Loucy (cell line): Measurements from ENCODE around the gene PARP3.

ENCODE experiments used
- H2AFZ ChIP-seq: fragments of 200-600 bp; sonication (generic); 2 replicates; pipeline ENCODE4 v1.6.0; 2016; ENCODE audit warnings: antibody characterized with exemption, mild to moderate bottlenecking, low read length, moderate library complexity
- H3F3A ChIP-seq: fragments of 200-600 bp; 2 replicates; pipeline ENCODE4 v1.6.0; 2016; ENCODE audit warnings: antibody characterized with exemption, low read depth, mild to moderate bottlenecking
- H3K27me3 ChIP-seq: fragments of 200-600 bp; sonication (generic); 2 replicates; pipeline ENCODE4 v1.6.1; 2014; ENCODE audit warnings: low read length, mild to moderate bottlenecking; ENCODE audit not compliant: insufficient read depth, poor library complexity, severe bottlenecking
- H3K36me3 ChIP-seq: fragments of 200-600 bp; sonication (generic); 2 replicates; pipeline ENCODE4 v1.6.1; 2016; ENCODE audit warnings: low read length; ENCODE audit not compliant: insufficient read depth
- H3K4me1 ChIP-seq: fragments of 200-600 bp; sonication (generic); 2 replicates; pipeline ENCODE4 v1.5.1; 2014; ENCODE audit warnings: low read length, mild to moderate bottlenecking; ENCODE audit not compliant: insufficient read depth, poor library complexity, severe bottlenecking
- H3K4me2 ChIP-seq: fragments of 200-600 bp; sonication (generic); 2 replicates; pipeline ENCODE4 v1.6.0; 2014; ENCODE audit warnings: antibody characterized with exemption, low read length, low read depth, mild to moderate bottlenecking; ENCODE audit not compliant: poor library complexity, severe bottlenecking
- H3K4me3 ChIP-seq: fragments of 200-600 bp; sonication (generic); 2 replicates; pipeline ENCODE4 v1.5.1; 2014; ENCODE audit warnings: low read length, mild to moderate bottlenecking, mixed read lengths; ENCODE audit not compliant: poor library complexity, severe bottlenecking
- H3K79me2 ChIP-seq: fragments of 200-600 bp; sonication (generic); 2 replicates; pipeline ENCODE4 v1.6.1; 2014; ENCODE audit warnings: low read length; ENCODE audit not compliant: insufficient read depth
- H3K9ac ChIP-seq: fragments of 200-600 bp; sonication (generic); 2 replicates; pipeline ENCODE4 v1.6.0; 2014; ENCODE audit warnings: mild to moderate bottlenecking, low read depth, low read length, moderate library complexity; ENCODE audit not compliant: poor library complexity, severe bottlenecking
- H3K9me2 ChIP-seq: fragments of 200-600 bp; sonication (generic); replicated peaks from 2 replicates; pipeline ENCODE4 v1.6.1; 2016; ENCODE audit warnings: low read depth, low read length, mixed read lengths
- H3K9me3 ChIP-seq: fragments of 200-600 bp; sonication (generic); 2 replicates; pipeline ENCODE4 v1.6.1; 2014; ENCODE audit warnings: mild to moderate bottlenecking, antibody characterized with exemption, low read length, low read depth; ENCODE audit not compliant: insufficient read depth
- H4K20me1 ChIP-seq: fragments of 200-600 bp; sonication (generic); 2 replicates; pipeline ENCODE4 v1.6.0; 2014; ENCODE audit warnings: antibody characterized with exemption, low read length, mild to moderate bottlenecking; ENCODE audit not compliant: insufficient read depth, poor library complexity, severe bottlenecking
- CTCF ChIP-seq: fragments of 200-600 bp; sonication (generic); conservative IDR thresholded peaks from 2 replicates; pipeline ENCODE4 v1.5.1; 2014; ENCODE audit warnings: mild to moderate bottlenecking, antibody characterized with exemption, low read length
- EZH2phosphoT487 ChIP-seq: fragments of 200-600 bp; IDR thresholded peaks from 2 replicates; pipeline ENCODE4 v1.6.1; 2018; ENCODE audit warnings: antibody characterized with exemption, mild to moderate bottlenecking, moderate library complexity, borderline replicate concordance

PARP3 gene

GRCh38 chr3:51966922-51967383, 24.8 kb downstream of the PARP3 start:
- peaks cover 5% of the 10 kb centered on the region; the same call in 1 of the 2 replicates for H3K79me2 ChIP-seq
- no peaks in the 10 kb centered on the region for H3K9me2 ChIP-seq
- no peaks in the 10 kb centered on the region for H3K27me3 ChIP-seq
- peak overlapping the region; percentile 65 for H3K9ac ChIP-seq
- peak overlapping the region; percentile 78; the same call in 1 of the 2 replicates for H2AFZ ChIP-seq
- no peaks in the 10 kb centered on the region for H3K36me3 ChIP-seq
- no peaks in the 10 kb centered on the region for H3K9me3 ChIP-seq
- peak overlapping the region; percentile 92 for H3K4me2 ChIP-seq
- peak overlapping the region; percentile 81 for H3K4me3 ChIP-seq
- H4K20me1 ChIP-seq, result no peaks in the 10 kb centered on the region
- H3K4me1 ChIP-seq, result peaks cover 27% of the 10 kb centered on the region
- H3F3A ChIP-seq, result peaks cover 5% of the 10 kb centered on the region; the same call in 1 of the 2 replicates
- TF ChIP-seq CTCF (no peak), EZH2phosphoT487 (no peak)

- H3K9ac ChIP-seq, result peak within 1 kb of the TSS; percentile 90
- peak within 1 kb of the TSS; percentile 78; the same call in 1 of the 2 replicates for H2AFZ ChIP-seq
- H3K9me2 ChIP-seq, result no peaks in the 10 kb centered on the region
- peaks cover 5% of the 10 kb centered on the region for H3K79me2 ChIP-seq
- no peaks in the 10 kb centered on the region for H3K9me3 ChIP-seq
- H3K4me1 ChIP-seq, result peaks cover 27% of the 10 kb centered on the region
- no peaks in the 10 kb centered on the region for H3K36me3 ChIP-seq
- H3K4me2 ChIP-seq, result peak within 1 kb of the TSS; percentile 93
- H4K20me1 ChIP-seq, result no peaks in the 10 kb centered on the region
- H3F3A ChIP-seq, result peaks cover 5% of the 10 kb centered on the region; the same call in 1 of the 2 replicates
- peak within 1 kb of the TSS; percentile 87 for H3K4me3 ChIP-seq
- no peaks in the 10 kb centered on the region for H3K27me3 ChIP-seq
- TF ChIP-seq CTCF (no peak), EZH2phosphoT487 (no peak)
Measured at GRCh38 chr3:51967384-51968169, 25.4 kb downstream of the PARP3 start, which contains the start of gene PCBP4. Gene PCBP4, minus strand, starts transcription at chr3:51967454. Its CDS starts 6,214 bp downstream, at chr3:51961240.

- Histone ChIP-seq H3K9me2 (no peaks in the 10 kb centered on the region), H3K27me3 (no peaks in the 10 kb centered on the region), H4K20me1 (no peaks in the 10 kb centered on the region), H3K4me1 (peaks cover 27% of the 10 kb centered on the region), H3K36me3 (no peaks in the 10 kb centered on the region), H3K79me2 (peaks cover 6% of the 10 kb centered on the region), H2AFZ (peak overlapping the region; percentile 75; the same call in 1 of the 2 replicates), H3K9me3 (no peaks in the 10 kb centered on the region), H3K4me3 (peak overlapping the region; percentile 87), H3F3A (peaks cover 5% of the 10 kb centered on the region; the same call in 1 of the 2 replicates), H3K9ac (peak overlapping the region; percentile 90), H3K4me2 (peak overlapping the region; percentile 93)
- TF ChIP-seq EZH2phosphoT487, result no peak
- no peak for TF ChIP-seq CTCF
Measured at GRCh38 chr3:51968170-51968775, 26.1 kb downstream of the PARP3 start.
